Endodermal cell (in vitro differentiated cells): ENCODE results near the gene JUNB. TPM values are rescaled to one million over a fixed set of nuclear protein-coding genes. Genes with fewer than 3 reads are reported as not detected.
A peak's percentile ranks its signal among the peaks of the same experiment; 100 is the strongest.
"Not testable (repeated sequence)": the region's sequence is repeated elsewhere in the genome, so short reads cannot be mapped to it uniquely, and the experiment has no call there.

Experiments used
- DNase-seq: peaks from one replicate; pipeline ENCODE4 v3.0.0-alpha.2; 2017
- H3K27ac ChIP-seq: 2 replicates; pipeline ENCODE4 v1.5.1; 2013; ENCODE audit warnings: mild to moderate bottlenecking, low read depth, low read length, moderate library complexity
- H3K27me3 ChIP-seq: 2 replicates; pipeline ENCODE4 v1.6.1; 2013; ENCODE audit warnings: mild to moderate bottlenecking, low read length, moderate library complexity; ENCODE audit not compliant: insufficient read depth, control insufficient read depth, poor library complexity, severe bottlenecking
- H3K36me3 ChIP-seq: 2 replicates; pipeline ENCODE4 v1.7.0; 2013; ENCODE audit warnings: mild to moderate bottlenecking, low read length, moderate library complexity; ENCODE audit not compliant: control insufficient read depth, insufficient read depth
- H3K4me1 ChIP-seq: one replicate; pipeline ENCODE4 v1.7.0; 2013; ENCODE audit warnings: low read length; ENCODE audit not compliant: control insufficient read depth, insufficient read depth
- H3K4me3 ChIP-seq: 2 replicates; pipeline ENCODE4 v1.5.1; 2013; ENCODE audit warnings: mild to moderate bottlenecking, low read length, moderate library complexity
- H3K9ac ChIP-seq: 2 replicates; pipeline ENCODE4 v1.6.1; 2013; ENCODE audit warnings: mild to moderate bottlenecking, low read length, moderate library complexity; ENCODE audit not compliant: poor library complexity, severe bottlenecking; ENCODE audit errors: extremely low read depth
- H3K9me3 ChIP-seq: 2 replicates; pipeline ENCODE4 v1.6.1; 2013; ENCODE audit warnings: mild to moderate bottlenecking, low read length, moderate library complexity; ENCODE audit not compliant: control insufficient read depth
- H3K27ac Mint-ChIP-seq: 2 replicates; pipeline ENCODE4 v1.8.0; 2020; ENCODE audit warnings: mixed read lengths
- H3K27me3 Mint-ChIP-seq: 2 replicates; pipeline ENCODE4 v1.8.0; 2021; ENCODE audit warnings: mild to moderate bottlenecking, mixed read lengths; ENCODE audit not compliant: insufficient read depth
- H3K36me3 Mint-ChIP-seq: 2 replicates; pipeline ENCODE4 v1.8.0; 2020; ENCODE audit warnings: low read depth, mixed read lengths
- H3K4me1 Mint-ChIP-seq: 2 replicates; pipeline ENCODE4 v1.8.0; 2020; ENCODE audit warnings: mixed read lengths
- H3K4me3 Mint-ChIP-seq: 2 replicates; pipeline ENCODE4 v1.8.0; 2020; ENCODE audit warnings: mild to moderate bottlenecking, moderate library complexity, mixed read lengths
- H3K9me3 Mint-ChIP-seq: 2 replicates; pipeline ENCODE4 v1.8.0; 2020; ENCODE audit warnings: mild to moderate bottlenecking, mixed read lengths
- WGBS, 2 experiments: methylation state at CpG; one replicate each; pipeline versions ENCODE4 v1.1.5 to v1.1.7; 2013; ENCODE audit warnings: missing lambda C conversion rate in 2 of 2, mixed read lengths in 1 of 2; ENCODE audit not compliant: insufficient coverage in 1 of 2, insufficient read length in 1 of 2; 5-methylcytosine and 5-hydroxymethylcytosine counted together
- total RNA-seq, 2 donors: library from RNA; stranded (reverse); fragmentation: NEBNext Ultra II Directional in 1 of 2; extraction: Animal tissue kit (Norgen Biotek cat#: 25700) in 1 of 2; gene quantifications; 2 replicates in 1 of 2; 3 replicates in 1 of 2; pipeline ENCODE4 v1.2.1, GENCODE V29; 2021
- TF ChIP-seq, protein P1 (sequence below): fragments of 200-600 bp; sonication (generic); conservative IDR thresholded peaks from 2 replicates; pipeline ENCODE4 v1.5.0; 2021; ENCODE audit warnings: antibody characterized with exemption, mild to moderate bottlenecking

The JUNB gene
- total RNA-seq, 2 donors from 2014 or later: 6.7 to 7.2 TPM

DNA sequence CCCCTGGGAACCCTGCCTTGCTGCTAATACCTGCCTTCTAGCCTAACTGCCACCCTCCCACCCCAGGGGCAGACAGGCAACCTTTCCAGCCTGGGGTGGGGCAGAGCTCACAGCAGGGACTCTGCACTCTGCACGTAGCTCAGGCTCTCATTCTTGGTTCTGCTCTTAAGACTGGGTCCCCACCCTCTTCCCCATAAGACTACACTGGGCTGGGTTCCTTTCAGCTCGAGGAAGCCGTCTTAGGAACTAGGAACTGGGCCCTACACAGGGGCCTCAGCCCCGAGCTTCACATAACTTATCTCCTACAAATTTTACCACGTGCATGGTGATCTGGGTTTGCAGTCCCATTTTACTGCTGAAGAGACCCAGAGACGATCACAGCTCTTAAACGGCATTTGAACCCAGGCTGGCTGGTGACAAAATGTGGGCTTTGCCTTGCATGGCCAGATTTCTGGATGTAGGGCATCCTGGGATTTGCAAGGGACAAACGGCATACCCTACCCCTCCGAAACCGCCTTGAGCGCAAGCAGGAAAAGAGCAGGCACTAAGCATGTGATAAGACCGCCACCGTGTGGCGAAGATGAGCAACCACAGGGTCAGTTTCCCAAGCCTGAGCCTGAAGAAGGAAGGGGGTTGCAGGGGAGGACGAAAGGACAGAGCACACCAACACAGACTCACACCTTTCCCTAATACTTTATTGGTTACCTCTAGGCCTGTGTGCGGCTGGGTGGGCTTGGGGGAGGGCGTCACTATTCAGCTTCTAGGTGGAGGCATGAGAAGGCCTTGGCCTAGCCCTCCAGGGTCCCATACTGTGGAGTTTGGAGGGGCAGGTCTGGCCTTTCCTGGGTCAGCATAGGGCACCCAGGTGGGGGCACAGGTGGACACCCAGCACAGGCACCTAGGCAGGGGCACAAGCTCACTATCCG, 5.1 kb downstream of the JUNB start:
- TF ChIP-seq, protein P1, sequence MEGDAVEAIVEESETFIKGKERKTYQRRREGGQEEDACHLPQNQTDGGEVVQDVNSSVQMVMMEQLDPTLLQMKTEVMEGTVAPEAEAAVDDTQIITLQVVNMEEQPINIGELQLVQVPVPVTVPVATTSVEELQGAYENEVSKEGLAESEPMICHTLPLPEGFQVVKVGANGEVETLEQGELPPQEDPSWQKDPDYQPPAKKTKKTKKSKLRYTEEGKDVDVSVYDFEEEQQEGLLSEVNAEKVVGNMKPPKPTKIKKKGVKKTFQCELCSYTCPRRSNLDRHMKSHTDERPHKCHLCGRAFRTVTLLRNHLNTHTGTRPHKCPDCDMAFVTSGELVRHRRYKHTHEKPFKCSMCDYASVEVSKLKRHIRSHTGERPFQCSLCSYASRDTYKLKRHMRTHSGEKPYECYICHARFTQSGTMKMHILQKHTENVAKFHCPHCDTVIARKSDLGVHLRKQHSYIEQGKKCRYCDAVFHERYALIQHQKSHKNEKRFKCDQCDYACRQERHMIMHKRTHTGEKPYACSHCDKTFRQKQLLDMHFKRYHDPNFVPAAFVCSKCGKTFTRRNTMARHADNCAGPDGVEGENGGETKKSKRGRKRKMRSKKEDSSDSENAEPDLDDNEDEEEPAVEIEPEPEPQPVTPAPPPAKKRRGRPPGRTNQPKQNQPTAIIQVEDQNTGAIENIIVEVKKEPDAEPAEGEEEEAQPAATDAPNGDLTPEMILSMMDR: peak; percentile 97
- 25 to 39% methylated on average over 7 to 18 of the region's 18 CpGs for WGBS, 2 experiments
- Mint-ChIP-seq H3K27me3 (no peaks in the 10 kb centered on the region), H3K4me1 (peaks cover 20% of the 10 kb centered on the region), H3K9me3 (no peaks in the 10 kb centered on the region), H3K36me3 (peaks cover 15% of the 10 kb centered on the region), H3K4me3 (no peak overlapping the region), H3K27ac (peak overlapping the region; percentile 45)
- DNase-seq: peak; percentile 94
- H3K36me3 ChIP-seq: peaks cover 22% of the 10 kb centered on the region
- H3K27ac ChIP-seq: no peak overlapping the region
- H3K4me1 ChIP-seq: peaks cover 5% of the 10 kb centered on the region
- no peaks in the 10 kb centered on the region for H3K9me3 ChIP-seq
- H3K4me3 ChIP-seq: no peak overlapping the region
- no peak overlapping the region for H3K9ac ChIP-seq
- no peaks in the 10 kb centered on the region for H3K27me3 ChIP-seq

DNA sequence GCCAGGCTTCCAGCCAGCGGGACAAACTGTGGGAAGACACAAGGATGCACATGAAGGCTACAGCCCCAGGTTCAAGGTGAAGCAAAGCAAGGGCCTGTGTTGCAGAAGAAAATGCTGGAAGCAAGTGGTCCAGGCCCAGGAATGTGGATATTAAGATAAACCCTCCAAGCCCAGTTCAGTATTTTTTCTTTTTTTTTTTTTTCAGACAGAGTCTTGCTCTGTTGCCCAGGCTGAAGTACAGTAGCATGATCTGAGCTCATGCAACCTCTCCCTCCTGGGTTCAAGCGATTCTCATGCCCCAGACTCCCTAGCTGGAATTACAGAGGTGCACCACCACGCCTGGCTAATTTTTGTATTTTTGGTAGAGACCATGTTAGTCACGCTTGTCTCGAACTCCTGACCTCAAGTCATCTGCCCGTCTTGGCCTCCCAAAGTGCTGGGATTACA, 5.9 kb downstream of the JUNB start:
- DNase-seq: no peak
- Mint-ChIP-seq H3K27ac (peak overlapping the region; percentile 45), H3K4me1 (peaks cover 21% of the 10 kb centered on the region), H3K9me3 (no peaks in the 10 kb centered on the region), H3K36me3 (peaks cover 15% of the 10 kb centered on the region), H3K4me3 (no peak overlapping the region), H3K27me3 (peaks cover under 1% of the 10 kb centered on the region)
- peaks cover 5% of the 10 kb centered on the region for H3K4me1 ChIP-seq
- H3K9ac ChIP-seq: no peak overlapping the region
- H3K27me3 ChIP-seq: no peaks in the 10 kb centered on the region
- TF ChIP-seq, protein P1: no peak
- H3K4me3 ChIP-seq: no peak overlapping the region
- no peak overlapping the region for H3K27ac ChIP-seq
- WGBS, 2 experiments: 93 to 97% methylated on average over 6 of the region's 6 CpGs
- peaks cover 22% of the 10 kb centered on the region for H3K36me3 ChIP-seq
- no peaks in the 10 kb centered on the region for H3K9me3 ChIP-seq

DNA sequence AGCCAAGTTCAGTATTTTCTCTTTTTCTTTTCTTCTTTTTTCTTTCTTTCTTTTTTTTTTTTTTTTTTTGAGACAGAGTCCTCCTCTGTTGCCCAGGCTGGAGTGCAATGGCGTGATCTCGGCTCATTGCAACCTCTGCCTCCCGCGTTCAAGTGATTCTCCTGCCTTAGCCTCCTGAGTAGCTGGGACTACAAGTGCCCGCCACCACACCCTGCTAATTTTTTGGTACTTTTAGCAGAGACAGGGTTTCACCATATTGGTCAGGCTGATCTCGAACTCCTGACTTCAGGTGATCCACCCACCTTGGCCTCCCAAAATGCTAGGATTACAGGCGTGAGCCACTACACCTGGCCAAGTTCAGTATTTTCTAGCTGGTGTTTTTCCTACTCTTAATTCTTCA, 6.3 kb downstream of the JUNB start:
- H3K9me3 Mint-ChIP-seq, DNase-seq, H3K4me3 Mint-ChIP-seq, H3K9me3 ChIP-seq, H3K9ac ChIP-seq, H3K27ac ChIP-seq, H3K27me3 ChIP-seq, H3K27ac Mint-ChIP-seq, H3K4me1 ChIP-seq, H3K27me3 Mint-ChIP-seq, H3K4me3 ChIP-seq: not testable (repeated sequence)
- Mint-ChIP-seq H3K36me3 (peaks cover 15% of the 10 kb centered on the region), H3K4me1 (peaks cover 25% of the 10 kb centered on the region)
- WGBS, 2 experiments: 96 to 98% methylated on average over 7 of the region's 7 CpGs
- H3K36me3 ChIP-seq: peaks cover 22% of the 10 kb centered on the region
